22Rv1 (cell line): ENCODE measurements around the gene PHPT1.

Experiments
- CTCF ChIP-seq: fragments of 450-650 bp; IDR thresholded peaks from 2 replicates; pipeline ENCODE4 v1.5.1; 2017; ENCODE audit warnings: mild to moderate bottlenecking
- ZFX ChIP-seq: fragments of 450-650 bp; IDR thresholded peaks from 2 replicates; pipeline ENCODE4 v1.6.1; 2017; ENCODE audit warnings: antibody characterized with exemption, borderline replicate concordance

GRCh38 chr9:136858452-136858843 is 9.2 kb downstream of the PHPT1 start:
- no peak for TF ChIP-seq CTCF
- no peak for TF ChIP-seq ZFX
